Measurements from ENCODE around the gene ENAM.

DNA sequence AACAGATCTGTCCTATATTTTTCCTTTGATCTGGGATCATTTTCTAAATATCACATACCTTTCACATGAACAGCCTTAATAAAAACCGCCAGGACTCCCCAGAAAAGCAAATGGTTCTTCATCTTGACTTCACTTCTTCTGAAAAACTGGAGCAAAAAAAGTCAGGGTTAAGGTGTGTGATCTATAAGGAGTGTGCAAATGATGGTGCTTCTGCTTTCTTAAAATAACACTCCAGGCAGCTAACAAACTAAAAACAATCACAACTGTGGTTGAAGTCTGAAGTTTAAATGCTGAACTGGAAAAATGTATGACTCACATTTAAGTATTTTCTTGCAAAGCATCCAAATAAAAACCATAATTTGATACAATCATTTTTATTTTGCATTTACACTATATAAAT, 37.8 kb downstream of the ENAM start, which contains the start of gene JCHAIN:
- TF ChIP-seq POLR2A (IDR thresholded peaks at IDR 0.05; ENCODE audit: low read depth, low read length) (no peak), POLR2AphosphoS5 (IDR thresholded peaks at IDR 0.05; ENCODE audit: low read depth, low read length) (no peak), TAF1 (IDR thresholded peaks at IDR 0.05; ENCODE audit: borderline replicate concordance, low read depth, low read length) (no peak)
